ENCODE results near the gene SSBP4. TPM values are rescaled to one million over a fixed set of nuclear protein-coding genes. Genes with fewer than 3 reads are reported as not detected.

SSBP4 gene
- total and polyA plus RNA-seq, 9 of the 15 experiments (the other 6 are each of a cell fraction or from before 2014, with no cell fraction given), result 1.1 to 189 (median 39.0) TPM

DNA sequence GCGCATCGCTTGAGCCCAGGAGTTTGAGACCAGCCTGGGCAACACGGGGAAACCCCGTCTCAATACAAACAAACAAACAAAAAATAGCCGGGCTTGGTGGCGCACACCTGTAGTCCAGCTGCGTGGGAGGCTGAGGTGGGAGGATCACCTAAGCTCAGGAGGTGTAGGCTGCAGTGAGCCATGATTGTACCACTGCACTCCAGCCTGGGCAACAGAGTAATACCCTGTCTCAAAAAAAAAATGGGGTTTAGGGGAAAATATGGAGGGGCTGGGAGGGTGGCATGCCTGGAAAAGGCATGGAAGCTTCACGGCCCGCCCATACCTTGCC lies 20.7 kb downstream of the SSBP4 start:
- in situ Hi-C loops (cut with MboI) (no loop called here), intact Hi-C loops (cut with micrococcal nuclease) (no loop called here)
- ATAC-seq, result no peak
- DNase-seq (ENCODE audit: extremely low read depth in 1 of 4, low spot score in 3 of 4), result no peak
- Histone ChIP-seq H3K79me2 (ENCODE audit: control insufficient read depth, insufficient read depth, low read length) (peaks cover 37% of the 10 kb centered on the region), H3K9me1 (ENCODE audit: control insufficient read depth, insufficient read depth, low read length) (peaks cover 11% of the 10 kb centered on the region), H3K4me1 (replicated peaks in 1 of 2; ENCODE audit: control insufficient read depth in 2 of 2, insufficient read depth in 2 of 2, low read length in 2 of 2) (peaks cover 42 to 93% of the 10 kb centered on the region in 2 experiments), H3K36me3 (ENCODE audit: control insufficient read depth, insufficient read depth, low read length) (peaks cover 40% of the 10 kb centered on the region), H3K4me2 (ENCODE audit: insufficient read depth, low read length) (peak overlapping the region; percentile 88; the same call in 1 of the 2 replicates), H3K27ac (ENCODE audit: extremely low read depth, low read depth, low read length) (peak overlapping the region; percentile 94), H3K4me3 (no peak overlapping the region), H4K20me1 (replicated peaks; ENCODE audit: control insufficient read depth, insufficient read depth, low read length) (peaks cover 13% of the 10 kb centered on the region), H2AFZ (ENCODE audit: low read depth, low read length) (no peak overlapping the region), H3K27me3 (ENCODE audit: control insufficient read depth in 2 of 2, insufficient read depth in 2 of 2, low read length in 2 of 2) (no peaks in the 10 kb centered on the region), H3K9ac (ENCODE audit: insufficient read depth in 1 of 2, low read depth in 2 of 2, low read length in 2 of 2) (peak overlapping the region in 1 of 2 experiments; percentile 97; a peak in 1 of 4 replicates), H3K9me3 (replicated peaks; ENCODE audit: control insufficient read depth, insufficient read depth, low read depth, low read length) (no peaks in the 10 kb centered on the region)
- FAIRE-seq, result no peak
- no TSS peak for BruUV-seq (replicated peaks)
- CTCF ChIA-PET (ENCODE audit: low intra/inter-chr PET ratio), result no interaction called here
- 48% methylated on average over 9 of the region's 9 CpGs for WGBS (ENCODE audit: insufficient coverage, low coverage, missing lambda C conversion rate)
- POLR2A ChIA-PET, result interaction anchor here (1.0 to 1.5 kb wide), 3 partner anchors 9 to 21 kb away, joined by 3 to 5 read pairs (median 4); partner anchors contain the start of gene SSBP4
- 0 out of 2 replicates have a peak, but pooled peaks have one; percentile 30 for TF ChIP-seq SMARCA5 (IDR thresholded peaks at IDR 0.05)
- TF ChIP-seq, protein P1, sequence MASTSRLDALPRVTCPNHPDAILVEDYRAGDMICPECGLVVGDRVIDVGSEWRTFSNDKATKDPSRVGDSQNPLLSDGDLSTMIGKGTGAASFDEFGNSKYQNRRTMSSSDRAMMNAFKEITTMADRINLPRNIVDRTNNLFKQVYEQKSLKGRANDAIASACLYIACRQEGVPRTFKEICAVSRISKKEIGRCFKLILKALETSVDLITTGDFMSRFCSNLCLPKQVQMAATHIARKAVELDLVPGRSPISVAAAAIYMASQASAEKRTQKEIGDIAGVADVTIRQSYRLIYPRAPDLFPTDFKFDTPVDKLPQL (IDR thresholded peaks at IDR 0.05; ENCODE audit: extremely low read depth, insufficient read length), result no peak
- TF ChIP-seq, protein P2, sequence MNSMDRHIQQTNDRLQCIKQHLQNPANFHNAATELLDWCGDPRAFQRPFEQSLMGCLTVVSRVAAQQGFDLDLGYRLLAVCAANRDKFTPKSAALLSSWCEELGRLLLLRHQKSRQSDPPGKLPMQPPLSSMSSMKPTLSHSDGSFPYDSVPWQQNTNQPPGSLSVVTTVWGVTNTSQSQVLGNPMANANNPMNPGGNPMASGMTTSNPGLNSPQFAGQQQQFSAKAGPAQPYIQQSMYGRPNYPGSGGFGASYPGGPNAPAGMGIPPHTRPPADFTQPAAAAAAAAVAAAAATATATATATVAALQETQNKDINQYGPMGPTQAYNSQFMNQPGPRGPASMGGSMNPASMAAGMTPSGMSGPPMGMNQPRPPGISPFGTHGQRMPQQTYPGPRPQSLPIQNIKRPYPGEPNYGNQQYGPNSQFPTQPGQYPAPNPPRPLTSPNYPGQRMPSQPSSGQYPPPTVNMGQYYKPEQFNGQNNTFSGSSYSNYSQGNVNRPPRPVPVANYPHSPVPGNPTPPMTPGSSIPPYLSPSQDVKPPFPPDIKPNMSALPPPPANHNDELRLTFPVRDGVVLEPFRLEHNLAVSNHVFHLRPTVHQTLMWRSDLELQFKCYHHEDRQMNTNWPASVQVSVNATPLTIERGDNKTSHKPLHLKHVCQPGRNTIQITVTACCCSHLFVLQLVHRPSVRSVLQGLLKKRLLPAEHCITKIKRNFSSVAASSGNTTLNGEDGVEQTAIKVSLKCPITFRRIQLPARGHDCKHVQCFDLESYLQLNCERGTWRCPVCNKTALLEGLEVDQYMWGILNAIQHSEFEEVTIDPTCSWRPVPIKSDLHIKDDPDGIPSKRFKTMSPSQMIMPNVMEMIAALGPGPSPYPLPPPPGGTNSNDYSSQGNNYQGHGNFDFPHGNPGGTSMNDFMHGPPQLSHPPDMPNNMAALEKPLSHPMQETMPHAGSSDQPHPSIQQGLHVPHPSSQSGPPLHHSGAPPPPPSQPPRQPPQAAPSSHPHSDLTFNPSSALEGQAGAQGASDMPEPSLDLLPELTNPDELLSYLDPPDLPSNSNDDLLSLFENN (IDR thresholded peaks at IDR 0.05; ENCODE audit: low read depth in 2 of 2, low read length in 2 of 2), result no peak
- TF ChIP-seq TRIM24 (IDR thresholded peaks at IDR 0.05), result no peak
- TF ChIP-seq THRAP3 (IDR thresholded peaks at IDR 0.05; ENCODE audit: borderline replicate concordance), result no peak
- TF ChIP-seq NCOA1 (IDR thresholded peaks at IDR 0.05; ENCODE audit: low read depth), result no peak
- TF ChIP-seq, protein P3, sequence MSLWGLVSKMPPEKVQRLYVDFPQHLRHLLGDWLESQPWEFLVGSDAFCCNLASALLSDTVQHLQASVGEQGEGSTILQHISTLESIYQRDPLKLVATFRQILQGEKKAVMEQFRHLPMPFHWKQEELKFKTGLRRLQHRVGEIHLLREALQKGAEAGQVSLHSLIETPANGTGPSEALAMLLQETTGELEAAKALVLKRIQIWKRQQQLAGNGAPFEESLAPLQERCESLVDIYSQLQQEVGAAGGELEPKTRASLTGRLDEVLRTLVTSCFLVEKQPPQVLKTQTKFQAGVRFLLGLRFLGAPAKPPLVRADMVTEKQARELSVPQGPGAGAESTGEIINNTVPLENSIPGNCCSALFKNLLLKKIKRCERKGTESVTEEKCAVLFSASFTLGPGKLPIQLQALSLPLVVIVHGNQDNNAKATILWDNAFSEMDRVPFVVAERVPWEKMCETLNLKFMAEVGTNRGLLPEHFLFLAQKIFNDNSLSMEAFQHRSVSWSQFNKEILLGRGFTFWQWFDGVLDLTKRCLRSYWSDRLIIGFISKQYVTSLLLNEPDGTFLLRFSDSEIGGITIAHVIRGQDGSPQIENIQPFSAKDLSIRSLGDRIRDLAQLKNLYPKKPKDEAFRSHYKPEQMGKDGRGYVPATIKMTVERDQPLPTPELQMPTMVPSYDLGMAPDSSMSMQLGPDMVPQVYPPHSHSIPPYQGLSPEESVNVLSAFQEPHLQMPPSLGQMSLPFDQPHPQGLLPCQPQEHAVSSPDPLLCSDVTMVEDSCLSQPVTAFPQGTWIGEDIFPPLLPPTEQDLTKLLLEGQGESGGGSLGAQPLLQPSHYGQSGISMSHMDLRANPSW (CRISPR knock-in tag; IDR thresholded peaks at IDR 0.05), result no peak
- TF ChIP-seq SMARCE1 (IDR thresholded peaks at IDR 0.05), result 0 out of 2 replicates have a peak, but pooled peaks have one; percentile 13
- TF ChIP-seq, protein P4, sequence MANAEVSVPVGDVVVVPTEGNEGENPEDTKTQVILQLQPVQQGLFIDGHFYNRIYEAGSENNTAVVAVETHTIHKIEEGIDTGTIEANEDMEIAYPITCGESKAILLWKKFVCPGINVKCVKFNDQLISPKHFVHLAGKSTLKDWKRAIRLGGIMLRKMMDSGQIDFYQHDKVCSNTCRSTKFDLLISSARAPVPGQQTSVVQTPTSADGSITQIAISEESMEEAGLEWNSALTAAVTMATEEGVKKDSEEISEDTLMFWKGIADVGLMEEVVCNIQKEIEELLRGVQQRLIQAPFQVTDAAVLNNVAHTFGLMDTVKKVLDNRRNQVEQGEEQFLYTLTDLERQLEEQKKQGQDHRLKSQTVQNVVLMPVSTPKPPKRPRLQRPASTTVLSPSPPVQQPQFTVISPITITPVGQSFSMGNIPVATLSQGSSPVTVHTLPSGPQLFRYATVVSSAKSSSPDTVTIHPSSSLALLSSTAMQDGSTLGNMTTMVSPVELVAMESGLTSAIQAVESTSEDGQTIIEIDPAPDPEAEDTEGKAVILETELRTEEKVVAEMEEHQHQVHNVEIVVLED (CRISPR knock-in tag; IDR thresholded peaks at IDR 0.05), result no peak
- no peak for TF ChIP-seq HEY1 (CRISPR knock-in tag; IDR thresholded peaks at IDR 0.05; ENCODE audit: borderline replicate concordance)
- TF ChIP-seq, protein P5, sequence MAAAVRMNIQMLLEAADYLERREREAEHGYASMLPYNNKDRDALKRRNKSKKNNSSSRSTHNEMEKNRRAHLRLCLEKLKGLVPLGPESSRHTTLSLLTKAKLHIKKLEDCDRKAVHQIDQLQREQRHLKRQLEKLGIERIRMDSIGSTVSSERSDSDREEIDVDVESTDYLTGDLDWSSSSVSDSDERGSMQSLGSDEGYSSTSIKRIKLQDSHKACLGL (CRISPR knock-in tag; IDR thresholded peaks at IDR 0.05; ENCODE audit: borderline replicate concordance, poor library complexity, severe bottlenecking), result no peak
- no peak for TF ChIP-seq ZNF134 (CRISPR knock-in tag; conservative IDR thresholded peaks at IDR 0.05)
- 0 out of 2 replicates have a peak, but pooled peaks have one; percentile 36 for TF ChIP-seq DPF2 (IDR thresholded peaks at IDR 0.05)
- TF ChIP-seq ZEB2 (IDR thresholded peaks at IDR 0.05), result peak; percentile 75; the same call in 1 of the 2 replicates
- TF ChIP-seq EGR1 (conservative IDR thresholded peaks at IDR 0.05), result peak; percentile 72
- peak; percentile 2; the same call in 1 of the 2 replicates for TF ChIP-seq NFIC (IDR thresholded peaks at IDR 0.05)

All from K562 (cell line).